ENCODE data around the gene ALPK3. TPM values are rescaled to one million over a fixed set of nuclear protein-coding genes. Genes with fewer than 3 reads are reported as not detected.

Gene ALPK3
- total and polyA plus RNA-seq, 2 donors from 2014 or later: 3.1 to 20.2 TPM

DNA sequence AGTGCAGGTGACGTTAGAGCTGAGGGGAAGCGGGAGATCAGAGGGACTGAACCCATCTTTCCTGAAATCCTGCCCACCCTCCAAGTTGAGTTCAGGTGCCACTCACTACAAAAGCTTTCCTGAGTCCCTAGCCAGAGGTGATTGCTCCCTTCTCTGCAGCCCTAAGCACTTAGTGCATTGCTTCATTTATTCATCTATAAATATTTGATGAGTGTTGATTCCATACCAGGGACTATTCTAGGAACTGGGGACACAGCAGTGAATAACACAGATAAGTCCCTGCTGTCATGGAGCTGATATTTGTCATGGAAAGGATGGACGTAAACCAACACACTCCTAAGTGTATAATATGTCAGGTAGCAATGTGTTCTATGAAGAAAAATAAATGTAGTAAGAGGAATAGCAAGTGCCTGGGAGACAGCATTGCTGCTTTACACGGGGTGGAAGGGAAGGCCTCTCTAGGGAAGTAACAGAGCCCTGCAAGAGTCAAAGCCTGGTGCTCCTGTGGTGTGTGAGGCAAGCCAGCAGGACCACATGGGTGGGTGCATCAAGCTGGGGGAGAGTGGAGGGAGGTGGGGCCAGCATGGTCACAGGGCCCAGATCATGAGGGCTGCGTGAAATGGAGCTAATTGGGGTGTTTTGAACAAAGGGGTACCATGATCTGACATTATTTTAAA is 18.6 kb downstream of the ALPK3 start:
- Histone ChIP-seq H3K9me3 (ENCODE audit: control insufficient read depth in 2 of 3, insufficient read depth in 1 of 3, low read length in 3 of 3) (no peaks in the 10 kb centered on the region), H3K27ac (ENCODE audit: low read depth in 2 of 2, low read length in 2 of 2) (no peak overlapping the region), H3K9ac (ENCODE audit: low read length in 3 of 3) (no peak overlapping the region), H3K36me3 (ENCODE audit: control insufficient read depth in 2 of 3, insufficient read depth in 3 of 3, low read length in 3 of 3) (no peaks in the 10 kb centered on the region), H3K27me3 (ENCODE audit: control insufficient read depth, insufficient read depth, low read length) (no peaks in the 10 kb centered on the region), H3K4me1 (ENCODE audit: control insufficient read depth in 2 of 3, insufficient read depth in 2 of 3, low read depth in 1 of 3, low read length in 3 of 3) (peaks cover 0 to 20% (median 14%) of the 10 kb centered on the region in 3 donors), H3K4me3 (ENCODE audit: low read length in 3 of 3) (no peak overlapping the region)
- no peak for FAIRE-seq
- TF ChIP-seq, protein P1, sequence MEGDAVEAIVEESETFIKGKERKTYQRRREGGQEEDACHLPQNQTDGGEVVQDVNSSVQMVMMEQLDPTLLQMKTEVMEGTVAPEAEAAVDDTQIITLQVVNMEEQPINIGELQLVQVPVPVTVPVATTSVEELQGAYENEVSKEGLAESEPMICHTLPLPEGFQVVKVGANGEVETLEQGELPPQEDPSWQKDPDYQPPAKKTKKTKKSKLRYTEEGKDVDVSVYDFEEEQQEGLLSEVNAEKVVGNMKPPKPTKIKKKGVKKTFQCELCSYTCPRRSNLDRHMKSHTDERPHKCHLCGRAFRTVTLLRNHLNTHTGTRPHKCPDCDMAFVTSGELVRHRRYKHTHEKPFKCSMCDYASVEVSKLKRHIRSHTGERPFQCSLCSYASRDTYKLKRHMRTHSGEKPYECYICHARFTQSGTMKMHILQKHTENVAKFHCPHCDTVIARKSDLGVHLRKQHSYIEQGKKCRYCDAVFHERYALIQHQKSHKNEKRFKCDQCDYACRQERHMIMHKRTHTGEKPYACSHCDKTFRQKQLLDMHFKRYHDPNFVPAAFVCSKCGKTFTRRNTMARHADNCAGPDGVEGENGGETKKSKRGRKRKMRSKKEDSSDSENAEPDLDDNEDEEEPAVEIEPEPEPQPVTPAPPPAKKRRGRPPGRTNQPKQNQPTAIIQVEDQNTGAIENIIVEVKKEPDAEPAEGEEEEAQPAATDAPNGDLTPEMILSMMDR (IDR thresholded peaks at IDR 0.05; ENCODE audit: borderline replicate concordance, extremely low read depth, insufficient read depth): no peak
- DNase-seq: no peak
- intact Hi-C loops (cut with DNase I): no loop called here

DNA sequence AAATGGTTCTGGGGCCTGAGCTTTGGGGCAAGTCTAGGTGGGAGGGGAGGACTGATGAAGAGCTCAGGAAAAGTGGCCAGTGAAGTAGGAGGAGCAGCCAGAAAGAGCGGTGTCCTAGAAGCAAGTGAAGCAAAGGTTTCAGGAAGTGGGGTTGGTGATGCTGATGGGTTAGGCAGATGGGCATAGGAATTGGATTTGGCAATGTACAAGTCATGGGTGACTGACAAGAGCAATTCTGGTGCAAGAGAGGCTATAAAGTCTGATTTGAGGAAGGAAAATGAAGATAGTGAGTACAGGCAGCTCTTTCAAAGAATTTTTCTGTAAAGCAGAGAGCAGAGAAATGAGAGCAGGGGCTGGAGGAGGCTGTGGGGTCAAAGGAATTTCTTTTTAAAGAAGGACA is 19.7 kb downstream of the ALPK3 start:
- Histone ChIP-seq H3K9ac (ENCODE audit: low read length in 3 of 3) (no peak overlapping the region), H3K4me1 (ENCODE audit: control insufficient read depth in 2 of 3, insufficient read depth in 2 of 3, low read depth in 1 of 3, low read length in 3 of 3) (peaks cover 0 to 26% (median 19%) of the 10 kb centered on the region in 3 donors), H3K9me3 (ENCODE audit: control insufficient read depth in 2 of 3, insufficient read depth in 1 of 3, low read length in 3 of 3) (no peaks in the 10 kb centered on the region), H3K36me3 (ENCODE audit: control insufficient read depth in 2 of 3, insufficient read depth in 3 of 3, low read length in 3 of 3) (no peaks in the 10 kb centered on the region), H3K27ac (ENCODE audit: low read depth in 2 of 2, low read length in 2 of 2) (no peak overlapping the region), H3K4me3 (ENCODE audit: low read length in 3 of 3) (no peak overlapping the region), H3K27me3 (ENCODE audit: control insufficient read depth, insufficient read depth, low read length) (no peaks in the 10 kb centered on the region)
- intact Hi-C loops (cut with DNase I): no loop called here
- TF ChIP-seq, protein P1 (IDR thresholded peaks at IDR 0.05; ENCODE audit: borderline replicate concordance, extremely low read depth, insufficient read depth): no peak
- no peak for DNase-seq
- FAIRE-seq: no peak

DNA sequence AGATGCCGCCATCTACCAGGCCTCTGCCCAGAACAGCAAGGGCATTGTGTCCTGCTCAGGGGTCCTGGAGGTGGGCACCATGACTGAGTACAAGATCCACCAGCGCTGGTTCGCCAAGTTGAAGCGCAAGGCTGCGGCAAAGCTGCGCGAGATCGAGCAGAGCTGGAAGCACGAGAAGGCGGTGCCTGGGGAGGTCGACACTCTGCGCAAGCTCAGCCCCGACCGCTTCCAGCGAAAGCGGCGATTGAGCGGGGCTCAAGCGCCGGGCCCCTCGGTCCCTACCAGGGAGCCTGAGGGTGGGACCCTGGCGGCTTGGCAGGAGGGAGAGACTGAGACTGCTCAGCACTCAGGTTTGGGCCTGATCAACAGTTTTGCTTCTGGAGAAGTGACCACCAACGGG is 22.6 kb downstream of the ALPK3 start:
- H3K4me1 ChIP-seq (ENCODE audit: control insufficient read depth in 2 of 3, insufficient read depth in 2 of 3, low read depth in 1 of 3, low read length in 3 of 3): peaks cover 0 to 24% (median 16%) of the 10 kb centered on the region in 3 donors
- peak overlapping the region in 1 of 3 donors; percentile 78 for H3K9ac ChIP-seq (ENCODE audit: low read length in 3 of 3)
- intact Hi-C loops (cut with DNase I): no loop called here
- no peak for DNase-seq
- H3K27me3 ChIP-seq (ENCODE audit: control insufficient read depth, insufficient read depth, low read length): no peaks in the 10 kb centered on the region
- TF ChIP-seq, protein P1 (IDR thresholded peaks at IDR 0.05; ENCODE audit: borderline replicate concordance, extremely low read depth, insufficient read depth): no peak
- no peak for FAIRE-seq
- no peaks in the 10 kb centered on the region for H3K36me3 ChIP-seq (ENCODE audit: control insufficient read depth in 2 of 3, insufficient read depth in 3 of 3, low read length in 3 of 3)
- peak overlapping the region; percentile 97 to 98 for H3K27ac ChIP-seq (ENCODE audit: low read depth in 2 of 2, low read length in 2 of 2)
- no peak overlapping the region for H3K4me3 ChIP-seq (ENCODE audit: low read length in 3 of 3)
- H3K9me3 ChIP-seq (ENCODE audit: control insufficient read depth in 2 of 3, insufficient read depth in 1 of 3, low read length in 3 of 3): no peaks in the 10 kb centered on the region
